GM18499 (cell line): ENCODE data around the gene CEP112.

Source experiments
- ATAC-seq: cut with Tn5 transposase; IDR thresholded peaks from one replicate; pipeline ENCODE4 v1.9.1; 2021; ENCODE audit warnings: moderate number of reproducible peaks; ENCODE audit not compliant: insufficient read depth, unreplicated experiment

Gene CEP112

GRCh38 chr17:66191593-66192377, at the start of gene CEP112:
Gene CEP112 (minus strand): TSS chr17:66192133.
- ATAC-seq: no peak

GRCh38 chr17:66240630-66241029, 48.7 kb upstream of the CEP112 start:
- no peak for ATAC-seq

GRCh38 chr17:66240013-66240412, 48.1 kb upstream of the CEP112 start:
- ATAC-seq: no peak

GRCh38 chr17:66235377-66235994, 43.6 kb upstream of the CEP112 start:
- ATAC-seq: no peak

- ATAC-seq: no peak
These were observed 42.7 kb upstream of the CEP112 start for GRCh38 chr17:66234611-66235010.

- ATAC-seq: no peak
These were observed 41.3 kb upstream of the CEP112 start for GRCh38 chr17:66233023-66233753.

- no peak for ATAC-seq
These were observed 39.1 kb upstream of the CEP112 start for GRCh38 chr17:66230922-66231591.

GRCh38 chr17:66229783-66230538, 38.0 kb upstream of the CEP112 start:
- ATAC-seq: no peak

GRCh38 chr17:66228887-66229782, 37.2 kb upstream of the CEP112 start, which contains the start of gene APOH:
Gene APOH (minus strand): TSS chr17:66229415. CDS start chr17:66229379, 36 bp downstream.
- ATAC-seq: no peak

- no peak for ATAC-seq
These were observed 35.5 kb upstream of the CEP112 start for GRCh38 chr17:66227212-66228045.

- ATAC-seq: no peak
These were observed 30.9 kb upstream of the CEP112 start for GRCh38 chr17:66222798-66223350.

- ATAC-seq: no peak
These were observed 30.0 kb upstream of the CEP112 start for GRCh38 chr17:66221755-66222530.

GRCh38 chr17:66221343-66221742, 29.4 kb upstream of the CEP112 start:
- ATAC-seq: no peak

- ATAC-seq: no peak
These were observed 28.3 kb upstream of the CEP112 start for GRCh38 chr17:66220079-66220835.

GRCh38 chr17:66215529-66215911, 23.6 kb upstream of the CEP112 start:
- ATAC-seq: no peak

- no peak for ATAC-seq
These were observed 23.1 kb upstream of the CEP112 start for GRCh38 chr17:66214884-66215528.
